WTC11 (cell line): ENCODE measurements around the gene PGF. TPM values are rescaled to one million over a fixed set of nuclear protein-coding genes. Genes with fewer than 3 reads are reported as not detected.
A peak's percentile ranks its signal among the peaks of the same experiment; 100 is the strongest.

Experiments
- ATAC-seq: fragments of 200-7000 bp; cut with Tn5 transposase; 2 replicates; pipeline ENCODE4 v1.10.0; 2021; ENCODE audit warnings: mild to moderate bottlenecking, moderate library complexity
- CTCF ChIA-PET: fragments of 300-600 bp; sonication (Branson Sonifier 250); formaldehyde crosslinking; loops from one replicate; lab custom pipeline; 2021; ENCODE audit warnings: antibody characterized with exemption; lab: Charles Lee
- POLR2A ChIA-PET: fragments of 350-600 bp; sonication (Branson Sonifier 250); formaldehyde crosslinking; loops from one replicate; lab custom pipeline; 2021; ENCODE audit warnings: antibody characterized with exemption; lab: Charles Lee
- DNase-seq: peaks from one replicate; pipeline ENCODE4 v3.0.0; 2021; ENCODE audit warnings: low spot score
- H3K27ac Mint-ChIP-seq: 2 replicates; pipeline ENCODE4 v1.8.0; 2021; ENCODE audit warnings: mixed read lengths
- H3K27me3 Mint-ChIP-seq: 2 replicates; pipeline ENCODE4 v1.8.0; 2021; ENCODE audit warnings: low read depth, mild to moderate bottlenecking, moderate library complexity, mixed read lengths
- H3K36me3 Mint-ChIP-seq: 2 replicates; pipeline ENCODE4 v1.8.0; 2021; ENCODE audit warnings: mixed read lengths
- H3K4me1 Mint-ChIP-seq: 2 replicates; pipeline ENCODE4 v1.8.0; 2022; ENCODE audit warnings: mixed read lengths
- H3K4me3 Mint-ChIP-seq: 2 replicates; pipeline ENCODE4 v1.8.0; 2021; ENCODE audit warnings: mild to moderate bottlenecking, moderate library complexity, mixed read lengths
- H3K9me3 Mint-ChIP-seq: 2 replicates; pipeline ENCODE4 v1.8.0; 2021; ENCODE audit warnings: mixed read lengths
- ATF1 ChIP-seq: sonication (generic); formaldehyde crosslinking; IDR thresholded peaks from 2 replicates; pipeline ENCODE4 v1.8.1; 2023; ENCODE audit warnings: mild to moderate bottlenecking, moderate library complexity, missing genetic modification reagents
- ATF3 ChIP-seq: sonication (generic); formaldehyde crosslinking; conservative IDR thresholded peaks from 2 replicates; pipeline ENCODE4 v1.8.1; 2022; ENCODE audit warnings: mild to moderate bottlenecking, missing genetic modification reagents
- CDX4 ChIP-seq: fragments of 250-450 bp; sonication (Bioruptor Pico); IDR thresholded peaks from 2 replicates; pipeline ENCODE4 v1.9.0; 2021; ENCODE audit warnings: moderate library complexity, mild to moderate bottlenecking, inconsistent platforms, borderline replicate concordance
- ELF4 ChIP-seq: sonication (generic); formaldehyde crosslinking; IDR thresholded peaks from 2 replicates; pipeline ENCODE4 v1.8.1; 2022; ENCODE audit warnings: low read depth, mild to moderate bottlenecking, moderate library complexity, missing genetic modification reagents
- GRHL2 ChIP-seq: fragments of 250-450 bp; sonication (Bioruptor Pico); IDR thresholded peaks from 2 replicates; pipeline ENCODE4 v1.8.0; 2022; ENCODE audit warnings: mild to moderate bottlenecking, moderate library complexity; ENCODE audit not compliant: insufficient replicate concordance, severe bottlenecking
- IRF2 ChIP-seq: sonication (generic); formaldehyde crosslinking; IDR thresholded peaks from 2 replicates; pipeline ENCODE4 v1.8.0; 2022; ENCODE audit warnings: low read depth, missing genetic modification reagents, borderline replicate concordance
- JAZF1 ChIP-seq: fragments of 250-450 bp; sonication (Bioruptor Pico); IDR thresholded peaks from 2 replicates; pipeline ENCODE4 v1.9.0; 2021; ENCODE audit warnings: moderate library complexity, mild to moderate bottlenecking, inconsistent platforms
- JUN ChIP-seq: sonication (generic); formaldehyde crosslinking; IDR thresholded peaks from 2 replicates; pipeline ENCODE4 v1.8.0; 2023; ENCODE audit warnings: mild to moderate bottlenecking, missing genetic modification reagents
- MLX ChIP-seq: sonication (generic); formaldehyde crosslinking; IDR thresholded peaks from 2 replicates; pipeline ENCODE4 v1.8.1; 2023; ENCODE audit warnings: mild to moderate bottlenecking, missing genetic modification reagents, moderate library complexity
- NFATC4 ChIP-seq: fragments of 250-450 bp; sonication (Bioruptor Pico); IDR thresholded peaks from 2 replicates; pipeline ENCODE4 v1.9.0; 2021; ENCODE audit warnings: mild to moderate bottlenecking
- NFYB ChIP-seq: sonication (generic); formaldehyde crosslinking; conservative IDR thresholded peaks from 2 replicates; pipeline ENCODE4 v1.8.0; 2022; ENCODE audit warnings: low read depth, missing genetic modification reagents
- NR2C2 ChIP-seq: sonication (generic); formaldehyde crosslinking; IDR thresholded peaks from 2 replicates; pipeline ENCODE4 v1.8.0; 2022; ENCODE audit warnings: mild to moderate bottlenecking, missing genetic modification reagents
- PRRX2 ChIP-seq: fragments of 250-450 bp; sonication (Bioruptor Pico); IDR thresholded peaks from 2 replicates; pipeline ENCODE4 v1.8.0; 2021; ENCODE audit warnings: mild to moderate bottlenecking
- RELA ChIP-seq: sonication (generic); formaldehyde crosslinking; IDR thresholded peaks from 2 replicates; pipeline ENCODE4 v1.8.1; 2022; ENCODE audit warnings: missing genetic modification reagents, mild to moderate bottlenecking, borderline replicate concordance
- SOX15 ChIP-seq: fragments of 250-450 bp; sonication (Bioruptor Pico); IDR thresholded peaks from 2 replicates; pipeline ENCODE4 v1.9.0; 2021; ENCODE audit warnings: mild to moderate bottlenecking
- TEAD1 ChIP-seq: sonication (generic); formaldehyde crosslinking; IDR thresholded peaks from 2 replicates; pipeline ENCODE4 v1.8.0; 2022; ENCODE audit warnings: mild to moderate bottlenecking, missing genetic modification reagents
- TP53 ChIP-seq: sonication (generic); formaldehyde crosslinking; IDR thresholded peaks from 2 replicates; pipeline ENCODE4 v1.8.1; 2023; ENCODE audit warnings: mild to moderate bottlenecking, missing genetic modification reagents
- USF2 ChIP-seq: sonication (generic); formaldehyde crosslinking; IDR thresholded peaks from 2 replicates; pipeline ENCODE4 v1.8.1; 2023; ENCODE audit warnings: mild to moderate bottlenecking, missing genetic modification reagents, moderate library complexity
- ZBTB21 ChIP-seq: sonication (generic); formaldehyde crosslinking; IDR thresholded peaks from 2 replicates; pipeline ENCODE4 v1.8.1; 2023; ENCODE audit warnings: mild to moderate bottlenecking, missing genetic modification reagents, borderline replicate concordance
- ZNF671 ChIP-seq: fragments of 250-450 bp; sonication (Bioruptor Pico); IDR thresholded peaks from 2 replicates; pipeline ENCODE4 v1.8.0; 2021; ENCODE audit warnings: mild to moderate bottlenecking
- total RNA-seq: library from RNA; stranded (reverse); gene quantifications from 3 replicates; pipeline ENCODE4 v1.2.3, GENCODE V29; 2021

The PGF gene
- total RNA-seq, 1 experiment from 2014 or later, result 6.7 TPM

GRCh38 chr14:74912801-74913200, 42.6 kb downstream of the PGF start:
- 0 out of 2 replicates have a peak, but pooled peaks have one; percentile 33 for TF ChIP-seq RELA (CRISPR knock-in tag)
- no peak for TF ChIP-seq MLX (CRISPR knock-in tag)
- TF ChIP-seq NFATC4 (CRISPR knock-in tag), result no peak
- DNase-seq (no peak), ATAC-seq (no peak)
- POLR2A ChIA-PET, result no interaction called here
- Mint-ChIP-seq H3K9me3 (no peaks in the 10 kb centered on the region), H3K36me3 (no peaks in the 10 kb centered on the region), H3K4me3 (no peak overlapping the region), H3K27me3 (no peaks in the 10 kb centered on the region), H3K27ac (no peak overlapping the region), H3K4me1 (peaks cover 6% of the 10 kb centered on the region)
- CTCF ChIA-PET, result interaction anchor here (1.6 to 2.4 kb wide), 2 partner anchors 32 to 151 kb away, joined by 4 to 5 read pairs; partner anchors contain the start of gene ACYP1

GRCh38 chr14:74912111-74912510, 43.3 kb downstream of the PGF start:
- ChIA-PET CTCF (interaction anchor here (0.7 to 2.4 kb wide), 4 partner anchors 33 to 176 kb away, joined by 3 to 5 read pairs (median 4); partner anchors contain the start of gene ACYP1), POLR2A (interaction anchor here (0.6 kb wide), 1 partner anchor 17 kb away, joined by 3 read pairs; no protein-coding TSS in a partner anchor)
- DNase-seq, result no peak
- no peaks in the 10 kb centered on the region for H3K27me3 Mint-ChIP-seq
- H3K4me1 Mint-ChIP-seq, result peaks cover under 1% of the 10 kb centered on the region; the same call in 1 of the 2 replicates
- TF ChIP-seq IRF2 (no peak), TEAD1 (CRISPR knock-in tag) (no peak), SOX15 (CRISPR knock-in tag) (no peak), JAZF1 (CRISPR knock-in tag) (no peak), ATF1 (CRISPR knock-in tag) (no peak), JUN (CRISPR knock-in tag) (no peak), ZNF671 (CRISPR knock-in tag) (no peak), GRHL2 (CRISPR knock-in tag) (no peak)
- H3K4me3 Mint-ChIP-seq, result no peak overlapping the region
- no peak for ATAC-seq
- H3K9me3 Mint-ChIP-seq, result no peaks in the 10 kb centered on the region
- H3K36me3 Mint-ChIP-seq, result no peaks in the 10 kb centered on the region
- H3K27ac Mint-ChIP-seq, result peak overlapping the region; percentile 80

- Mint-ChIP-seq H3K27me3 (no peaks in the 10 kb centered on the region), H3K4me3 (no peak overlapping the region), H3K9me3 (no peaks in the 10 kb centered on the region), H3K27ac (no peak overlapping the region), H3K4me1 (no peaks in the 10 kb centered on the region), H3K36me3 (no peaks in the 10 kb centered on the region)
- ATAC-seq, result no peak
- ChIA-PET CTCF (interaction anchor here (0.7 to 2.4 kb wide), 4 partner anchors 33 to 177 kb away, joined by 3 to 5 read pairs (median 4); partner anchors contain the start of gene ACYP1), POLR2A (interaction anchor here (0.6 kb wide), 2 partner anchors 18 to 32 kb away, joined by 3 to 6 read pairs; no protein-coding TSS in a partner anchor)
- TF ChIP-seq ZNF671 (CRISPR knock-in tag) (no peak), USF2 (no peak), TP53 (no peak), PRRX2 (CRISPR knock-in tag) (no peak)
- DNase-seq, result no peak
These were observed 43.7 kb downstream of the PGF start for GRCh38 chr14:74911704-74912103.

- Mint-ChIP-seq H3K36me3 (no peaks in the 10 kb centered on the region), H3K27ac (no peak overlapping the region), H3K4me3 (no peak overlapping the region), H3K27me3 (no peaks in the 10 kb centered on the region), H3K9me3 (no peaks in the 10 kb centered on the region), H3K4me1 (no peaks in the 10 kb centered on the region)
- ChIA-PET POLR2A (interaction anchor here (0.6 kb wide), 1 partner anchor 32 kb away, joined by 6 read pairs; no protein-coding TSS in a partner anchor), CTCF (interaction anchor here (1.0 to 2.4 kb wide), 3 partner anchors 34 to 153 kb away, joined by 4 to 5 read pairs (median 5); partner anchors contain the start of gene ACYP1)
- no peak for DNase-seq
- no peak for TF ChIP-seq NFYB (CRISPR knock-in tag)
- TF ChIP-seq ELF4, result no peak
- no peak for TF ChIP-seq NR2C2
- no peak for TF ChIP-seq ZBTB21
- TF ChIP-seq ATF3, result no peak
- TF ChIP-seq CDX4, result no peak
- no peak for TF ChIP-seq MLX (CRISPR knock-in tag)
- TF ChIP-seq NFATC4 (CRISPR knock-in tag), result no peak
- no peak for TF ChIP-seq JUN (CRISPR knock-in tag)
- ATAC-seq, result no peak
These were observed 44.2 kb downstream of the PGF start for GRCh38 chr14:74911221-74911620.
